ENCODE data around the gene SPTBN5. TPM values are rescaled to one million over a fixed set of nuclear protein-coding genes. Genes with fewer than 3 reads are reported as not detected.

The SPTBN5 gene
- polyA plus RNA-seq, 4 donors: 1.3 to 3.6 (median 2.6) TPM

GRCh38 chr15:41927536-41927935 lies 33.7 kb upstream of the SPTBN5 start:
- no peak for DNase-seq (ENCODE audit: low read depth in 4 of 4, low spot score in 3 of 4)

- no peak for DNase-seq (ENCODE audit: low read depth in 4 of 4, low spot score in 3 of 4)
Measured at GRCh38 chr15:41926185-41927056, 32.6 kb upstream of the SPTBN5 start.

- no peak for DNase-seq (ENCODE audit: low read depth in 4 of 4, low spot score in 3 of 4)
Measured at GRCh38 chr15:41925086-41925608, 31.3 kb upstream of the SPTBN5 start.

- no peak for DNase-seq (ENCODE audit: low read depth in 4 of 4, low spot score in 3 of 4)
Measured at GRCh38 chr15:41923401-41923997, 29.6 kb upstream of the SPTBN5 start.

GRCh38 chr15:41922353-41922752 lies 28.5 kb upstream of the SPTBN5 start:
- DNase-seq (ENCODE audit: low read depth in 4 of 4, low spot score in 3 of 4): no peak

GRCh38 chr15:41921639-41922038 lies 27.8 kb upstream of the SPTBN5 start:
- no peak for DNase-seq (ENCODE audit: low read depth in 4 of 4, low spot score in 3 of 4)

GRCh38 chr15:41921167-41921566 lies 27.3 kb upstream of the SPTBN5 start:
- no peak for DNase-seq (ENCODE audit: low read depth in 4 of 4, low spot score in 3 of 4)

- DNase-seq (ENCODE audit: low read depth in 4 of 4, low spot score in 3 of 4): no peak
Measured at GRCh38 chr15:41919954-41920538, 26.2 kb upstream of the SPTBN5 start.

GRCh38 chr15:41919201-41919820 lies 25.5 kb upstream of the SPTBN5 start:
- DNase-seq (ENCODE audit: low read depth in 4 of 4, low spot score in 3 of 4): no peak

GRCh38 chr15:41918506-41919126 lies 24.8 kb upstream of the SPTBN5 start:
- no peak for DNase-seq (ENCODE audit: low read depth in 4 of 4, low spot score in 3 of 4)

GRCh38 chr15:41917767-41918430 lies 24.0 kb upstream of the SPTBN5 start:
- no peak for DNase-seq (ENCODE audit: low read depth in 4 of 4, low spot score in 3 of 4)

GRCh38 chr15:41915255-41915994 lies 21.6 kb upstream of the SPTBN5 start:
- no peak for DNase-seq (ENCODE audit: low read depth in 4 of 4, low spot score in 3 of 4)

GRCh38 chr15:41914411-41914810 lies 20.6 kb upstream of the SPTBN5 start:
- DNase-seq (ENCODE audit: low read depth in 4 of 4, low spot score in 3 of 4): no peak

- no peak for DNase-seq (ENCODE audit: low read depth in 4 of 4, low spot score in 3 of 4)
Measured at GRCh38 chr15:41913256-41913655, 19.4 kb upstream of the SPTBN5 start.

GRCh38 chr15:41911691-41912345 lies 18.0 kb upstream of the SPTBN5 start:
- DNase-seq (ENCODE audit: low read depth in 4 of 4, low spot score in 3 of 4): no peak

- DNase-seq (ENCODE audit: low read depth in 4 of 4, low spot score in 3 of 4): no peak
Measured at GRCh38 chr15:41908736-41909461, 15.0 kb upstream of the SPTBN5 start.

GRCh38 chr15:41907141-41907540 lies 13.3 kb upstream of the SPTBN5 start:
- DNase-seq (ENCODE audit: low read depth in 4 of 4, low spot score in 3 of 4): no peak

- DNase-seq (ENCODE audit: low read depth in 4 of 4, low spot score in 3 of 4): no peak
Measured at GRCh38 chr15:41906608-41907007, 12.8 kb upstream of the SPTBN5 start.

Measured in left renal pelvis (tissue), 4 donors.